Neural cell (in vitro differentiated cells): Measurements from ENCODE around the gene PDZD4.

Experiments
- EP300 ChIP-seq: fragments of 450-650 bp; conservative IDR thresholded peaks from 2 replicates; pipeline ENCODE4 v1.6.1; 2014; ENCODE audit warnings: antibody characterized with exemption, mild to moderate bottlenecking, moderate library complexity; ENCODE audit not compliant: poor library complexity, severe bottlenecking
- EZH2 ChIP-seq: fragments of 200-600, 300-800 bp; shearing (Covaris generic), sonication (generic); IDR thresholded peaks from 2 replicates; pipeline ENCODE4 v1.6.1; 2014; ENCODE audit warnings: antibody characterized with exemption, low read length, borderline replicate concordance, mild to moderate bottlenecking; ENCODE audit not compliant: insufficient read depth, poor library complexity, severe bottlenecking
- MXI1 ChIP-seq: fragments of 450-650 bp; conservative IDR thresholded peaks from 2 replicates; pipeline ENCODE4 v1.6.1; 2014; ENCODE audit warnings: antibody characterized with exemption, mild to moderate bottlenecking; ENCODE audit not compliant: poor library complexity, severe bottlenecking
- TF ChIP-seq, protein P1 (sequence below): fragments of 450-650 bp; IDR thresholded peaks from 2 replicates; pipeline ENCODE4 v1.5.1; 2014; ENCODE audit warnings: antibody characterized with exemption, mild to moderate bottlenecking, moderate library complexity; ENCODE audit not compliant: poor library complexity, severe bottlenecking

DNA sequence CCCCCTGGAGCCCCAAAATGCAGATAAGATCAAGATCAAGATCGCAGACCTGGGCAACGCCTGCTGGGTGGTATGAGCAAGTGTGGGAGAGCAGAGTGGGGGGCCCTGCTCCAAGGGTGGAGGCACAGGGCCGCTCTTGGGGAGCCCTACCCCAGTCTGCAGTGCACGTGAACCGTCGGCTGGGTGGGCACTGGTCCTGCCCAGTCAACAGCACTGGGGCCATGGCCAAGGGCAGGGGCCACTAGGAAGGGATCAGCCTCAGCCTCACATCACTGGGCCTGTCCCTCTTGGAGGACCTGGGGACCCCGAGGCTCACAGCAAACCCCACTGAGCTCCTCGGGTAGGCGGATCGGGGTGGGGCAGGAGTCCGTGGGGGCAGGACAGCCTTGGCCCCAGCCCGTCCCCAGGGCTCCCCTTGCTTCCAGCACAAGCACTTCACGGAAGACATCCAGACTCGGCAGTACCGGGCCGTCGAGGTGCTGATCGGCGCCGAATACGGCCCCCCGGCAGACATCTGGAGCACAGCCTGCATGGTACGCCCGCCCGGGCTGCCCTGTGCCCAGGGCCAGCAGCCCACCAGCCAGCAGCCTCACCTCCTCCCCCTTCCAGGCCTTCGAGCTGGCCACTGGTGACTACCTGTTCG, 45.9 kb downstream of the PDZD4 start:
- TF ChIP-seq EZH2 (no peak), EP300 (no peak), MXI1 (no peak)
- TF ChIP-seq, protein P1, sequence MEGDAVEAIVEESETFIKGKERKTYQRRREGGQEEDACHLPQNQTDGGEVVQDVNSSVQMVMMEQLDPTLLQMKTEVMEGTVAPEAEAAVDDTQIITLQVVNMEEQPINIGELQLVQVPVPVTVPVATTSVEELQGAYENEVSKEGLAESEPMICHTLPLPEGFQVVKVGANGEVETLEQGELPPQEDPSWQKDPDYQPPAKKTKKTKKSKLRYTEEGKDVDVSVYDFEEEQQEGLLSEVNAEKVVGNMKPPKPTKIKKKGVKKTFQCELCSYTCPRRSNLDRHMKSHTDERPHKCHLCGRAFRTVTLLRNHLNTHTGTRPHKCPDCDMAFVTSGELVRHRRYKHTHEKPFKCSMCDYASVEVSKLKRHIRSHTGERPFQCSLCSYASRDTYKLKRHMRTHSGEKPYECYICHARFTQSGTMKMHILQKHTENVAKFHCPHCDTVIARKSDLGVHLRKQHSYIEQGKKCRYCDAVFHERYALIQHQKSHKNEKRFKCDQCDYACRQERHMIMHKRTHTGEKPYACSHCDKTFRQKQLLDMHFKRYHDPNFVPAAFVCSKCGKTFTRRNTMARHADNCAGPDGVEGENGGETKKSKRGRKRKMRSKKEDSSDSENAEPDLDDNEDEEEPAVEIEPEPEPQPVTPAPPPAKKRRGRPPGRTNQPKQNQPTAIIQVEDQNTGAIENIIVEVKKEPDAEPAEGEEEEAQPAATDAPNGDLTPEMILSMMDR: no peak
